Measurements from ENCODE around the gene CSTF2. TPM values are rescaled to one million over a fixed set of nuclear protein-coding genes. Genes with fewer than 3 reads are reported as not detected.
"Not testable (repeated sequence)": the region's sequence is repeated elsewhere in the genome, so short reads cannot be mapped to it uniquely, and the experiment has no call there.

Gene CSTF2
- total and polyA plus RNA-seq, 2 donors (not counting 1 experiment from before 2014, with no cell fraction given) = 11.4 to 16.3 TPM

- H3K9me3 ChIP-seq (ENCODE audit: control insufficient read depth, insufficient read depth, low read depth, low read length) = no peaks in the 10 kb centered on the region
- H3K4me1 ChIP-seq (ENCODE audit: control insufficient read depth, extremely low read depth, insufficient read depth, low read length) = no peaks in the 10 kb centered on the region
- TF ChIP-seq, protein P1, sequence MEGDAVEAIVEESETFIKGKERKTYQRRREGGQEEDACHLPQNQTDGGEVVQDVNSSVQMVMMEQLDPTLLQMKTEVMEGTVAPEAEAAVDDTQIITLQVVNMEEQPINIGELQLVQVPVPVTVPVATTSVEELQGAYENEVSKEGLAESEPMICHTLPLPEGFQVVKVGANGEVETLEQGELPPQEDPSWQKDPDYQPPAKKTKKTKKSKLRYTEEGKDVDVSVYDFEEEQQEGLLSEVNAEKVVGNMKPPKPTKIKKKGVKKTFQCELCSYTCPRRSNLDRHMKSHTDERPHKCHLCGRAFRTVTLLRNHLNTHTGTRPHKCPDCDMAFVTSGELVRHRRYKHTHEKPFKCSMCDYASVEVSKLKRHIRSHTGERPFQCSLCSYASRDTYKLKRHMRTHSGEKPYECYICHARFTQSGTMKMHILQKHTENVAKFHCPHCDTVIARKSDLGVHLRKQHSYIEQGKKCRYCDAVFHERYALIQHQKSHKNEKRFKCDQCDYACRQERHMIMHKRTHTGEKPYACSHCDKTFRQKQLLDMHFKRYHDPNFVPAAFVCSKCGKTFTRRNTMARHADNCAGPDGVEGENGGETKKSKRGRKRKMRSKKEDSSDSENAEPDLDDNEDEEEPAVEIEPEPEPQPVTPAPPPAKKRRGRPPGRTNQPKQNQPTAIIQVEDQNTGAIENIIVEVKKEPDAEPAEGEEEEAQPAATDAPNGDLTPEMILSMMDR (conservative IDR thresholded peaks at IDR 0.05 in 1 of 2, IDR thresholded peaks at IDR 0.05 in 1 of 2; ENCODE audit: low read depth in 1 of 2, low read length in 2 of 2) = no peak
- TF ChIP-seq EZH2 (IDR thresholded peaks at IDR 0.05; ENCODE audit: low read length, missing control alignments) = no peak
- no peak for DNase-seq (ENCODE audit: low read depth in 2 of 2)
- no peaks in the 10 kb centered on the region for H3K27me3 ChIP-seq (ENCODE audit: control insufficient read depth, insufficient read depth, low read length)
- no peaks in the 10 kb centered on the region for H3K36me3 ChIP-seq (ENCODE audit: control insufficient read depth, insufficient read depth, low read length)
- no peak overlapping the region for H3K27ac ChIP-seq (ENCODE audit: insufficient read depth, low read length)
- H3K4me2 ChIP-seq (ENCODE audit: extremely low read depth, insufficient read depth, low read length) = no peak overlapping the region
- no peak overlapping the region for H2AFZ ChIP-seq (ENCODE audit: low read length)
- H3K9ac ChIP-seq (ENCODE audit: insufficient read depth, low read length) = no peak overlapping the region
- no peaks in the 10 kb centered on the region for H3K79me2 ChIP-seq (ENCODE audit: control insufficient read depth, insufficient read depth, low read length)
- H4K20me1 ChIP-seq (ENCODE audit: control insufficient read depth, extremely low read depth, insufficient read depth, low read length) = no peaks in the 10 kb centered on the region
- H3K4me3 ChIP-seq (replicated peaks in 1 of 4; ENCODE audit: control extremely low read depth in 1 of 4, insufficient read depth in 1 of 4, low read depth in 3 of 4, low read length in 4 of 4) = no peak overlapping the region
Measured at GRCh38 chrX:100798484-100799214, 21.5 kb upstream of the CSTF2 start.

DNA sequence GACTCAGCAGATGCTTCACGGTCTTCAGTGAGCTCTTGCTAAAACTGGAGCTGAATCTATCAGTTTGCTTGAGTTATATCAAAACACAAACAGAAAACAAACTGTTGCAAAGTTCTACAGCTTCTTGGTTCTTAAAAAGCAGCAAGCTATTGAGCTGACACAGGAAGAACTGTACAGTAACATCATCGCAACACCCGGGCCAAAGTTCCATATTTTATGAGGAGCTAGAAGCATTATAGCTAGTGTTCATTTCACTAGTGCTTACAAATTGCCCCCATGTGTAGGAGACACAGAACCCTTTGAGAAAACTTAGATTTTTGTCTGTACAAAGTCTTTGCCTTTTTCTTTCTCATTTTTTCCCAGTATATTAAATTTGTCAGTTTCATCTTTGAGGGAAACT lies 17.3 kb upstream of the CSTF2 start:
- H3K4me2 ChIP-seq (ENCODE audit: extremely low read depth, insufficient read depth, low read length) = no peak overlapping the region
- no peak overlapping the region for H2AFZ ChIP-seq (ENCODE audit: low read length)
- no peaks in the 10 kb centered on the region for H3K79me2 ChIP-seq (ENCODE audit: control insufficient read depth, insufficient read depth, low read length)
- no peaks in the 10 kb centered on the region for H3K27me3 ChIP-seq (ENCODE audit: control insufficient read depth, insufficient read depth, low read length)
- no peak overlapping the region for H3K4me3 ChIP-seq (replicated peaks in 1 of 4; ENCODE audit: control extremely low read depth in 1 of 4, insufficient read depth in 1 of 4, low read depth in 3 of 4, low read length in 4 of 4)
- no peaks in the 10 kb centered on the region for H3K36me3 ChIP-seq (ENCODE audit: control insufficient read depth, insufficient read depth, low read length)
- no peak for TF ChIP-seq EZH2 (IDR thresholded peaks at IDR 0.05; ENCODE audit: low read length, missing control alignments)
- TF ChIP-seq, protein P1 (conservative IDR thresholded peaks at IDR 0.05 in 1 of 2, IDR thresholded peaks at IDR 0.05 in 1 of 2; ENCODE audit: low read depth in 1 of 2, low read length in 2 of 2) = no peak
- no peaks in the 10 kb centered on the region for H3K4me1 ChIP-seq (ENCODE audit: control insufficient read depth, extremely low read depth, insufficient read depth, low read length)
- DNase-seq (ENCODE audit: low read depth in 2 of 2) = no peak
- no peaks in the 10 kb centered on the region for H3K9me3 ChIP-seq (ENCODE audit: control insufficient read depth, insufficient read depth, low read depth, low read length)
- H3K9ac ChIP-seq (ENCODE audit: insufficient read depth, low read length) = no peak overlapping the region
- H3K27ac ChIP-seq (ENCODE audit: insufficient read depth, low read length) = no peak overlapping the region
- no peaks in the 10 kb centered on the region for H4K20me1 ChIP-seq (ENCODE audit: control insufficient read depth, extremely low read depth, insufficient read depth, low read length)

- Histone ChIP-seq H3K27ac (ENCODE audit: insufficient read depth, low read length) (no peak overlapping the region), H3K79me2 (ENCODE audit: control insufficient read depth, insufficient read depth, low read length) (no peaks in the 10 kb centered on the region), H3K36me3 (ENCODE audit: control insufficient read depth, insufficient read depth, low read length) (no peaks in the 10 kb centered on the region), H3K4me3 (replicated peaks in 1 of 4; ENCODE audit: control extremely low read depth in 1 of 4, insufficient read depth in 1 of 4, low read depth in 3 of 4, low read length in 4 of 4) (no peak overlapping the region), H3K4me1 (ENCODE audit: control insufficient read depth, extremely low read depth, insufficient read depth, low read length) (no peaks in the 10 kb centered on the region), H4K20me1 (ENCODE audit: control insufficient read depth, extremely low read depth, insufficient read depth, low read length) (no peaks in the 10 kb centered on the region), H3K4me2 (ENCODE audit: extremely low read depth, insufficient read depth, low read length) (no peak overlapping the region), H2AFZ (ENCODE audit: low read length) (no peak overlapping the region), H3K9me3 (ENCODE audit: control insufficient read depth, insufficient read depth, low read depth, low read length) (no peaks in the 10 kb centered on the region), H3K9ac (ENCODE audit: insufficient read depth, low read length) (no peak overlapping the region), H3K27me3 (ENCODE audit: control insufficient read depth, insufficient read depth, low read length) (no peaks in the 10 kb centered on the region)
- TF ChIP-seq, protein P1 (conservative IDR thresholded peaks at IDR 0.05 in 1 of 2, IDR thresholded peaks at IDR 0.05 in 1 of 2; ENCODE audit: low read depth in 1 of 2, low read length in 2 of 2) = no peak
- no peak for TF ChIP-seq EZH2 (IDR thresholded peaks at IDR 0.05; ENCODE audit: low read length, missing control alignments)
- no peak for DNase-seq (ENCODE audit: low read depth in 2 of 2)
Measured at GRCh38 chrX:100804780-100805179, 15.4 kb upstream of the CSTF2 start.

GRCh38 chrX:100808265-100808664 lies 11.9 kb upstream of the CSTF2 start:
- not testable (repeated sequence) for H3K4me1 ChIP-seq (ENCODE audit: control insufficient read depth, extremely low read depth, insufficient read depth, low read length); H3K79me2 ChIP-seq (ENCODE audit: control insufficient read depth, insufficient read depth, low read length); H3K9me3 ChIP-seq (ENCODE audit: control insufficient read depth, insufficient read depth, low read depth, low read length); H3K27me3 ChIP-seq (ENCODE audit: control insufficient read depth, insufficient read depth, low read length); H3K9ac ChIP-seq (ENCODE audit: insufficient read depth, low read length); H3K4me3 ChIP-seq (replicated peaks in 1 of 4; ENCODE audit: control extremely low read depth in 1 of 4, insufficient read depth in 1 of 4, low read depth in 3 of 4, low read length in 4 of 4); H3K4me2 ChIP-seq (ENCODE audit: extremely low read depth, insufficient read depth, low read length); H3K27ac ChIP-seq (ENCODE audit: insufficient read depth, low read length); H2AFZ ChIP-seq (ENCODE audit: low read length); DNase-seq (ENCODE audit: low read depth in 2 of 2); H3K36me3 ChIP-seq (ENCODE audit: control insufficient read depth, insufficient read depth, low read length); H4K20me1 ChIP-seq (ENCODE audit: control insufficient read depth, extremely low read depth, insufficient read depth, low read length)
